Endometrial microvascular endothelial cells (primary cell): ENCODE results near the gene FOXP1. TPM values are rescaled to one million over a fixed set of nuclear protein-coding genes. Genes with fewer than 3 reads are reported as not detected.
"Not testable (repeated sequence)": the region's sequence is repeated elsewhere in the genome, so short reads cannot be mapped to it uniquely, and the experiment has no call there.

Experiments used
- in situ Hi-C: cut with HindIII; loops from 2 replicates; pipeline ENCODE4 v1.10.0; 2017; ENCODE audit warnings: low sequenced_read_pairs, low pct_unique_long_range_greater_than_20kb; ENCODE audit errors: inconsistent ontology term
- total RNA-seq: library from RNA; depleted of rRNA; stranded (reverse); fragments of >200 nt; gene quantifications from one replicate; pipeline ENCODE4 v1.2.3, GENCODE V29; 2015; ENCODE audit errors: inconsistent ontology term

The FOXP1 gene
- total RNA-seq, 1 donor from 2014 or later: 37.2 TPM

GRCh38 chr3:70982700-70983140 lies 600.8 kb downstream of the FOXP1 start:
- in situ Hi-C loops: no loop called here

- in situ Hi-C loops: no loop called here
Measured at GRCh38 chr3:70982284-70982683, 601.2 kb downstream of the FOXP1 start.

GRCh38 chr3:70981231-70981880 lies 602.2 kb downstream of the FOXP1 start:
- in situ Hi-C loops: no loop called here

- in situ Hi-C loops: no loop called here
Measured at GRCh38 chr3:70980646-70981170, 602.8 kb downstream of the FOXP1 start.

GRCh38 chr3:70979983-70980645 lies 603.4 kb downstream of the FOXP1 start:
- in situ Hi-C loops: no loop called here

- in situ Hi-C loops: no loop called here
Measured at GRCh38 chr3:70977712-70978111, 605.8 kb downstream of the FOXP1 start.

GRCh38 chr3:70975981-70976380 lies 607.5 kb downstream of the FOXP1 start:
- in situ Hi-C loops: not testable (repeated sequence)

GRCh38 chr3:70974747-70975146 lies 608.8 kb downstream of the FOXP1 start:
- in situ Hi-C loops: no loop called here

- in situ Hi-C loops: no loop called here
Measured at GRCh38 chr3:70973558-70973957, 610.0 kb downstream of the FOXP1 start.

- in situ Hi-C loops: no loop called here
Measured at GRCh38 chr3:70972855-70973254, 610.7 kb downstream of the FOXP1 start.

GRCh38 chr3:70970952-70971351 lies 612.6 kb downstream of the FOXP1 start:
- in situ Hi-C loops: no loop called here

GRCh38 chr3:70970171-70970570 lies 613.4 kb downstream of the FOXP1 start:
- in situ Hi-C loops: no loop called here

- in situ Hi-C loops: no loop called here
Measured at GRCh38 chr3:70963431-70964275, 619.9 kb downstream of the FOXP1 start.

GRCh38 chr3:70959506-70960291 lies 623.8 kb downstream of the FOXP1 start:
- in situ Hi-C loops: no loop called here

- in situ Hi-C loops: no loop called here
Measured at GRCh38 chr3:70952033-70952747, 631.3 kb downstream of the FOXP1 start.

- in situ Hi-C loops: no loop called here
Measured at GRCh38 chr3:70951316-70951715, 632.2 kb downstream of the FOXP1 start.

GRCh38 chr3:70947579-70947978 lies 635.9 kb downstream of the FOXP1 start:
- in situ Hi-C loops: no loop called here

GRCh38 chr3:70943886-70944285 lies 639.6 kb downstream of the FOXP1 start:
- in situ Hi-C loops: no loop called here
